HG03159 (cell line): ENCODE results near the gene HELZ.
"Not testable (repeated sequence)": the region's sequence is repeated elsewhere in the genome, so short reads cannot be mapped to it uniquely, and the experiment has no call there.

Experiments
- ATAC-seq: cut with Tn5 transposase; IDR thresholded peaks from one replicate; pipeline ENCODE4 v1.9.1; 2021; ENCODE audit warnings: mild to moderate bottlenecking, moderate library complexity; ENCODE audit not compliant: unreplicated experiment

The HELZ gene

DNA sequence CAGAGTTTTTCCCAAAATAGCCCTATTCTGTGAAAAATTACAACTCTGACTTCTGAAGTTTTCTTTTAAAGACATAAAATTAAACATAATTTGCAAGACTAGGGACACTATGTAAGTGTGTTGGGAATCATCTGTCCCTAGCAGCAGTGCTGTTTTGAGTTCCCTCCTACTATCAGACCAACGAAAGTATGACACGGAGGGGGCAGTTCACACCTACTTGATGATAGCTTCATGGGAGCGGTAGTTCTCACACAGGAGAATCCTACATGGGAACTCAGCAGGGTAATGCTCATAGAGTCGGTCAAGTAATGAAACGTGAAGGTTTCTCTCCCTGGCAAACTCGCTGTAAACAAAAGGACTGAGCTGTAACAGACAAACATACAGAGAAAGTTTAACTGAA, 96.6 kb downstream of the HELZ start:
- ATAC-seq, result no peak

DNA sequence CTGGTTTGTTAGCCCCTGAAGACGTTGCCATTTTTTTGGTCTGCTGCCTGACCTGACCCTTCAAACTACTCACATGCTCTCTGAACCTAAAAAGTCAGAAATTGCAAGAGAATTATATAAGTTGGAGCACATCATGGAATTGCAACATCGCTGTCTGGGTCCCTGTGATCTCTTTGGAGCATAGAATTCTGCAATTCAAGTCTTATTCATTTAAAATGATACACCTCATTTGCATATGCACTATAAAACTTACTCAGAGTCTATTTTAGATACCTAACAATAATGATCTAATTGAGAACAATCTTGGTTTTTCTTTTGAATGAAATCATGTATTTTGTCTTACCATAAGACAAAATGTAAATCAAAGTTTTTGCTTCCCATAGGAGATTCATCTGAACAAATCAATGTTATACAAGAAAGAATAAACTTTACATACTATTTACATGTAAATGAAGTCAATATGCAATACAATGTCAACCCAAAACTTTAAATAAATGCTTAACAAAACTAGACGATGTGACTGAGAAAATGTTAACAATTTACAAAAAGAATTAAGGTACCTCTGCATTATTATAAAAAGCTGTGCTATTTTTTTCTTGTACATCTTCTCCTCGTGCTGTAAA, 99.7 kb downstream of the HELZ start:
- no peak for ATAC-seq

GRCh38 chr17:67143318-67143717, 101.7 kb downstream of the HELZ start:
- no peak for ATAC-seq

DNA sequence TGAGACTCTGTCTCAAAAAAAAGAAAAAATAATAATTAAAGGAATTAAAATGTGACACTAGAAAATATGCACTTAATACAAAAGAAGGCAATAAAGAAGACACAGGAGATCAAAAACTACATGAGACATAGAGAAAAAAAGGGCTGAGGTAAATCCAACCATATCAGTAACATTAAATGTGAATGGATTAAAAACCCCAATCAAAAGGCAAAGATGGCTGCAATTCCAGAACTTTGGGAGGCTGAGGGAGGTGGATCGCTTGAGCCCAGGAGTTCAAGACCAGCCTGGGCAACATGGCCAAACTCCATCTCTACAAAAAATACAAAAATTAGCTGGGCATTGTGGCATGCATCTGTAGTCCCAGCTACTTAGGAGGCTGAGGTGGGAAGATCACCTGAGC, 103.0 kb downstream of the HELZ start:
- ATAC-seq, result not testable (repeated sequence)

- ATAC-seq, result no peak
Observed at GRCh38 chr17:67139784-67140665, 105.0 kb downstream of the HELZ start.

DNA sequence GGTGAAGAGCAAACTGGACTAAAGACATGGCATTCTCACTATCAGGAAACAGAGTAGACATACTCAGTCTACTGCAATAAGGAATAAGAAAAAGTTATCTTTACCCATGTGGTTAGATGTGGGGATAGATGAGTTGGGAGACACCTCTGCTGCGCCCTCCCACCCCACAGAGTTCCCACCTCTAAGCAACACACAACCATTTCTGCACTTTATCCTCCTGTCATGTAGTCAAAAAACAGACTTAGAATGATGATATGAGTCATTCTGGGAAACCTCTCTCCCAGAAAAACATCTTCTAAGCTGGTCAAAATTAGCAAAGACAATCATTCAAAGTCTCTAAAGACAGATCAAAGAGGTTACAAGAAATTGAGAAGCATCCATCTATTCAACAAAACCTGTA, 105.7 kb downstream of the HELZ start:
- ATAC-seq, result no peak

DNA sequence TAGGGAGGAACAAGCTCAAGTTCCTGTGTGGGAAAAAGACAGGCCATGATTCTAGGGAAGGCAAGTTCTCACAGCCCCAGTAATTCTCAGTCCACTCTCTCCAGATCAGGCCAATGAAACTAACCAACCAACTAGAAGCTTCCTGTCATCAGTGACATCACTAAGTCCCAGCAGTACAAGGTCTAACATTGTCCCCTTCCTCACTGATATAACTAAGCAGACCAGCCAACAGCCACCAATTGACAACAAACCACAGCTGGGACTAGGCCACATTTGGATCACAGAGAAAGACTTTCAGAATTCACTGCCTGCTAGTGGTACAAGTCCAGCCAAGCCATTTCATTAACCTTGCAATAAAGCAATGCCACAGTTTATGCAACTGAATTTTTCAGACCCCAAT, 106.6 kb downstream of the HELZ start:
- no peak for ATAC-seq

- no peak for ATAC-seq
Observed at GRCh38 chr17:67137860-67138259, 107.1 kb downstream of the HELZ start.

GRCh38 chr17:67137026-67137370, 108.0 kb downstream of the HELZ start:
- ATAC-seq, result no peak

- no peak for ATAC-seq
Observed at GRCh38 chr17:67136191-67137025, 108.6 kb downstream of the HELZ start.

DNA sequence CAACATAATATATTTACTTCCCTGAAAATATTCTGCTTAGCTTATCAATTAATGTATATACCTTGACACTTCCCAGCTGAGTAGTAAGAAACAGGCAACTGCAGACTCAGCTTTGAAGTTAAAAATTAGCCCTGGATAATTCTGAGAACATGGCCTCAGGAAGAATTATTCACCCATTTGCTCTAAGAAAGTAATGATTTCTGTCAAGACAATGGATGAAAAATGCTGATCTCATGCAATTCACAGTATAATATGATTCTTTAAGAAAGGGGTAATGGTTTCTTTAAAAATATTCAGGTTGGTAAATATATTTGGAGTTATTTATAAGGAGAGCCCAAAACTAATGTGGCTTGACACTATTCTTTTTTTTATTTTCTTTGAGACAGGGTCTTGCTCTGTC, 111.8 kb downstream of the HELZ start:
- no peak for ATAC-seq

GRCh38 chr17:67132366-67132765, 112.6 kb downstream of the HELZ start:
- ATAC-seq, result no peak

DNA sequence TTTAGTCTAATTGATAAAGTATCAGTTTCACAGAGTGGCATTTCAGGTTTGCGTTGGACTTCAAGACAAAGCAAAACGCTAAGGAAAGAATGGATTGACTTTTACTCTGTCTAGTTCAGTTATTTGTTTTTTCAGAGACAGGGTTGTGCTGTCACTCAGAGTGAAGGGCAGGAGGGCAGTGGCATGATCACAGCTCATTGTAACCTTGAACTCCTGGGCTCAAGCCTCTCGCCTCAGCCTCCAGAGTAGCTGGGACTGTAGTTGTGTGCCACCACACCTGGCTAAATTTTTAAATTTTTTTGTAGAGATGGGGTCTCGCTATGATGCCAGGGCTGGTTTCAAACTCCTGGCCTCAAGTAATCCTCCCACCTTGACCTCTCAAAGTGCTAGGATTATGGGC, 114.2 kb downstream of the HELZ start:
- ATAC-seq, result no peak

- no peak for ATAC-seq
Observed at GRCh38 chr17:67129283-67129682, 115.7 kb downstream of the HELZ start.

GRCh38 chr17:67128700-67129099, 116.3 kb downstream of the HELZ start:
- no peak for ATAC-seq

DNA sequence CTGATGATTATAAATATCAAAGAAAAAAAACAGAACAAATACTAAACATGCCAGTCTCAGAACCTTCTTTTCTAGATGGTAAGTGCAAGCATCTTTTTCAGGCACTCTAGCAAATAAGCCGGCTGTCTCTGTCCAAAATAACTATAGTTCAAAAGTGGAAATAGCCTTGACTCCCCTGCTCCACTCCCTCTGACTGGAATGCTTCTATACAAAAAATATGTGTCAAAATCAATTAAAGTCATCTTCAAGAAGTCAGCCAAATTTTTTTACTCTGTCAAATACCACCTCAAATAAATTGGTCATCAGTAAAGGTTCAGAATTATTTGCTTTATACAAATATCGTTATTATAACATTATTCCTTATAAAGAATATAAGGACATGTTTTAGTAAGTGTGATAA, 117.1 kb downstream of the HELZ start:
- ATAC-seq, result no peak

GRCh38 chr17:67126983-67127382, 118.0 kb downstream of the HELZ start:
- ATAC-seq, result no peak

DNA sequence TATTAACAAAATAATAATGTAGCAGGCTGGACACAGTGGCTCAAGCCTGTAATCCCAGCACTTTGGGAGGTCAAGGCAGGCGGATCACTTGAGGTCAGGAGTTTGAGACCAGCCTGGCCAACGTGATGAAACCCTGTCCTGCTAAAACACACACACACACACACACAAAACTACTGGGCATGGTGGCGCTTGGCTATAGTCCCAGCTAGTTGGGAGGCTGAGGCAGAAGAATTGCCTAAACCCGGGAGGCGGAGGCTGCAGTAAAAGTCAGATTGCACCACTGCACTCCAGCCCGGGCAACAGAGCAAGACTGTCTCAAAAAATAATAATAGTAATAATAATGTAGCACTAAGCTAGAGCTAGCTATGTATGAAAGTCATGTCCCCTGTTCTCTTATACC, 118.5 kb downstream of the HELZ start:
- not testable (repeated sequence) for ATAC-seq

DNA sequence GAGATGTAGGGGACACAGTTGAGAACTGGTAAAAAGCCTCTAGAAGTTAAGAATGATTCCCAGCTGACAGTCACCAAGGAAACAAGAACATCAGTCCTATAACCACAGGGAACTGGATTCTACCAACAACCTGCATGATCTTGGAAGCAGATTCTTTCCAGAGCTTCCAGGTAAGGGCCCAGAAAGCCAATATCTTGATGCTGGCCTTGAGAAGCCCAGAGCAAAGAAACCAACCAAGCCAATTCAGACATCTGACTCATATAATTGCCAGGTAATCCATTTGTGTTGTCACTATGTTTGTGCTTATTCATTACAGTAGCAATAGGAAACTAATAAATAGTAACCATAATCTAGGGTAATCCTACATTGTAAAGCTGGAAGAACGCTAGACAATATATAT, 119.1 kb downstream of the HELZ start:
- ATAC-seq, result no peak

DNA sequence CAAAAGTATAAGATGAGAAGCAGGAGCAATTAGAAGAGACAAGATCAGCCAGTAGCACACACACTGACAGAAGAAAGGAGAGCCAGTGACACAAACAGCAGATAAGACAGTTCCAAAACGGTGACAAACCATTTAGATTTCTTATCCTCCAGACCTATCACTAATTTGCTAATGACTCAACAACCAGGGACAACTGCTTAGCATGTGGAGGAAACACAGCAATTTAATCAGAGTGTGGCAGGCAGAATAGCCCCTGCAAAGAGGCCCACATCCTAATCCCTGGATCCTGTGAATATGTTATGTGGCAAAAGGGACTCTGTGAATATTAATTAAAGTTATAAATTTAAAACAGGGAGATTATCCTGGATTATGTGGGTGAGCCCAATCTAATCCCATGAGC, 119.6 kb downstream of the HELZ start:
- no peak for ATAC-seq

DNA sequence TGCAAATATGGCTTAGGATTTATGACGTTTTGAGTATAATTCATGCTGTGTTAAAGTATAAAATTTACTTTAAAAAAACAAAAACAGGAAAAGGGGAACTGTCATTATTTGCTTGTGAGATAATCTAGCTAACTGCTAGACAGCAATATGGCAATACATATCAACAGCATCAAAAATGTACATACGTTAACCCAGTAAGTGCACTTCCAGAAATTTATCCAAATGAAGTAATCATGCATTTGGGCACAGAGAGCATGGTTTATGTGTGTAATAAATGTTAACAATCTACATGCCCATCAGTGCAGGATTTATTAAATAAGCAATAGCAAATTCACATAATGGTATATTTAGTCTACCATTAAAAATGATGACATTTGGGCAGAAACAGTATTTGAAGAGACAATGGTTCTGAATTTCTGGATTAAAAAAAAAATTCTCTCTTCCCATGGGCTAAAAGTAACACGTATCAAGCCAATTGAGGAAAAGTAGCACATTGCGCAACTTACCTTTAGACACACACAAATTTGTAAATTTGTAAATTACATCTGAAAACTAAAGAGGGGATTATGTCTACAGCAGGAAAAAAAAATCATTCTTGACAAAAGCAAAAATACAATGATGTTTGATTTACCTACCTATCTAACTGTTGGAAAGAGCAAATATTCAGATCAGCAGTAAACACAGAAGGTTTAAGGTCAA, 120.4 kb downstream of the HELZ start:
- ATAC-seq, result no peak
